GM21723 (cell line): ENCODE measurements around the gene OR8H2.
"Not testable (repeated sequence)": the region's sequence is repeated elsewhere in the genome, so short reads cannot be mapped to it uniquely, and the experiment has no call there.

Experiments used
- ATAC-seq: cut with Tn5 transposase; IDR thresholded peaks from one replicate; pipeline ENCODE4 v1.9.1; 2021; ENCODE audit warnings: mild to moderate bottlenecking, moderate library complexity; ENCODE audit not compliant: unreplicated experiment

The OR8H2 gene

GRCh38 chr11:56103210-56103737 lies at the start of gene OR8H2:
Gene OR8H2, plus strand, starts transcription at chr11:56103687. Its CDS starts 1,356 bp downstream, at chr11:56105043.
- ATAC-seq = no peak

- not testable (repeated sequence) for ATAC-seq
Measured at GRCh38 chr11:56056366-56056765, 47.1 kb upstream of the OR8H2 start.

- not testable (repeated sequence) for ATAC-seq
Measured at GRCh38 chr11:56057661-56058237, 45.7 kb upstream of the OR8H2 start.

GRCh38 chr11:56058260-56058780 lies 45.2 kb upstream of the OR8H2 start:
- not testable (repeated sequence) for ATAC-seq

- ATAC-seq = no peak
Measured at GRCh38 chr11:56066980-56067379, 36.5 kb upstream of the OR8H2 start.

GRCh38 chr11:56089697-56090096 lies 13.8 kb upstream of the OR8H2 start:
- ATAC-seq = no peak

GRCh38 chr11:56093008-56093407 lies 10.5 kb upstream of the OR8H2 start, which contains the start of gene OR8I2:
Gene OR8I2, plus strand, starts transcription at chr11:56093308. Its CDS starts 0 bp downstream, at chr11:56093308.
- ATAC-seq = no peak

- ATAC-seq = no peak
Measured at GRCh38 chr11:56122073-56122472, 18.6 kb downstream of the OR8H2 start, which contains the start of gene OR8H3. Gene OR8H3, plus strand, starts transcription at chr11:56122373. Its CDS starts 0 bp downstream, at chr11:56122373.

GRCh38 chr11:56140151-56140661 lies 36.7 kb downstream of the OR8H2 start, which contains the start of gene OR8J3:
Gene OR8J3, minus strand, starts transcription at chr11:56140201. Its CDS starts 2,483 bp downstream, at chr11:56137718.
- no peak for ATAC-seq

GRCh38 chr11:56143681-56144080 lies 40.2 kb downstream of the OR8H2 start:
- ATAC-seq = not testable (repeated sequence)

- no peak for ATAC-seq
Measured at GRCh38 chr11:56151376-56151775, 47.9 kb downstream of the OR8H2 start.

GRCh38 chr11:56152333-56152732 lies 48.8 kb downstream of the OR8H2 start:
- no peak for ATAC-seq
